ENCODE data around the gene IGF2R.

IGF2R gene

GRCh38 chr6:160028487-160029275, 59.8 kb downstream of the IGF2R start:
- H3K9me3 ChIP-seq (ENCODE audit: control insufficient read depth, low read length): no peaks in the 10 kb centered on the region
- no peaks in the 10 kb centered on the region for H3K27me3 ChIP-seq (ENCODE audit: control insufficient read depth, insufficient read depth, low read length)
- H3K36me3 ChIP-seq (ENCODE audit: control insufficient read depth, insufficient read depth, low read length): peaks cover 15% of the 10 kb centered on the region
- H3K4me3 ChIP-seq (ENCODE audit: low read length): no peak overlapping the region
- no peak overlapping the region for H3K9ac ChIP-seq (ENCODE audit: low read length)
- H3K4me1 ChIP-seq (ENCODE audit: control insufficient read depth, insufficient read depth, low read length): no peaks in the 10 kb centered on the region

GRCh38 chr6:160029525-160029924, 60.6 kb downstream of the IGF2R start:
- Histone ChIP-seq H3K27me3 (ENCODE audit: control insufficient read depth, insufficient read depth, low read length) (no peaks in the 10 kb centered on the region), H3K4me3 (ENCODE audit: low read length) (no peak overlapping the region), H3K36me3 (ENCODE audit: control insufficient read depth, insufficient read depth, low read length) (peaks cover 20% of the 10 kb centered on the region), H3K9me3 (ENCODE audit: control insufficient read depth, low read length) (no peaks in the 10 kb centered on the region), H3K9ac (ENCODE audit: low read length) (no peak overlapping the region), H3K4me1 (ENCODE audit: control insufficient read depth, insufficient read depth, low read length) (no peaks in the 10 kb centered on the region)

GRCh38 chr6:160030103-160030502, 61.2 kb downstream of the IGF2R start:
- H3K9me3 ChIP-seq (ENCODE audit: control insufficient read depth, low read length): no peaks in the 10 kb centered on the region
- H3K27me3 ChIP-seq (ENCODE audit: control insufficient read depth, insufficient read depth, low read length): no peaks in the 10 kb centered on the region
- H3K4me3 ChIP-seq (ENCODE audit: low read length): no peak overlapping the region
- H3K9ac ChIP-seq (ENCODE audit: low read length): no peak overlapping the region
- no peaks in the 10 kb centered on the region for H3K4me1 ChIP-seq (ENCODE audit: control insufficient read depth, insufficient read depth, low read length)
- peaks cover 26% of the 10 kb centered on the region for H3K36me3 ChIP-seq (ENCODE audit: control insufficient read depth, insufficient read depth, low read length)

- H3K4me1 ChIP-seq (ENCODE audit: control insufficient read depth, insufficient read depth, low read length): no peaks in the 10 kb centered on the region
- H3K36me3 ChIP-seq (ENCODE audit: control insufficient read depth, insufficient read depth, low read length): peaks cover 26% of the 10 kb centered on the region
- H3K4me3 ChIP-seq (ENCODE audit: low read length): no peak overlapping the region
- no peaks in the 10 kb centered on the region for H3K27me3 ChIP-seq (ENCODE audit: control insufficient read depth, insufficient read depth, low read length)
- H3K9ac ChIP-seq (ENCODE audit: low read length): no peak overlapping the region
- H3K9me3 ChIP-seq (ENCODE audit: control insufficient read depth, low read length): no peaks in the 10 kb centered on the region
These were observed 62.6 kb downstream of the IGF2R start for GRCh38 chr6:160031442-160031841.

- H3K27me3 ChIP-seq (ENCODE audit: control insufficient read depth, insufficient read depth, low read length): no peaks in the 10 kb centered on the region
- H3K4me1 ChIP-seq (ENCODE audit: control insufficient read depth, insufficient read depth, low read length): no peaks in the 10 kb centered on the region
- H3K36me3 ChIP-seq (ENCODE audit: control insufficient read depth, insufficient read depth, low read length): peaks cover 22% of the 10 kb centered on the region
- no peak overlapping the region for H3K4me3 ChIP-seq (ENCODE audit: low read length)
- no peak overlapping the region for H3K9ac ChIP-seq (ENCODE audit: low read length)
- H3K9me3 ChIP-seq (ENCODE audit: control insufficient read depth, low read length): no peaks in the 10 kb centered on the region
These were observed 63.0 kb downstream of the IGF2R start for GRCh38 chr6:160031871-160032270.

- no peak overlapping the region for H3K9ac ChIP-seq (ENCODE audit: low read length)
These were observed 63.7 kb downstream of the IGF2R start for GRCh38 chr6:160032538-160032937.

GRCh38 chr6:160034036-160034930, 65.4 kb downstream of the IGF2R start:
- peaks cover 21% of the 10 kb centered on the region for H3K36me3 ChIP-seq (ENCODE audit: control insufficient read depth, insufficient read depth, low read length)
- H3K27me3 ChIP-seq (ENCODE audit: control insufficient read depth, insufficient read depth, low read length): no peaks in the 10 kb centered on the region
- no peaks in the 10 kb centered on the region for H3K9me3 ChIP-seq (ENCODE audit: control insufficient read depth, low read length)
- H3K4me1 ChIP-seq (ENCODE audit: control insufficient read depth, insufficient read depth, low read length): no peaks in the 10 kb centered on the region
- no peak overlapping the region for H3K4me3 ChIP-seq (ENCODE audit: low read length)
- H3K9ac ChIP-seq (ENCODE audit: low read length): no peak overlapping the region

More at GRCh38 chr6:160032538-160032937, 63.7 kb downstream of the IGF2R start:
- Histone ChIP-seq H3K4me1 (ENCODE audit: control insufficient read depth, insufficient read depth, low read length) (no peaks in the 10 kb centered on the region), H3K36me3 (ENCODE audit: control insufficient read depth, insufficient read depth, low read length) (peaks cover 21% of the 10 kb centered on the region), H3K27me3 (ENCODE audit: control insufficient read depth, insufficient read depth, low read length) (no peaks in the 10 kb centered on the region), H3K4me3 (ENCODE audit: low read length) (no peak overlapping the region), H3K9me3 (ENCODE audit: control insufficient read depth, low read length) (no peaks in the 10 kb centered on the region)

GRCh38 chr6:160035241-160035640, 66.4 kb downstream of the IGF2R start:
- no peak overlapping the region for H3K4me3 ChIP-seq (ENCODE audit: low read length)
- H3K27me3 ChIP-seq (ENCODE audit: control insufficient read depth, insufficient read depth, low read length): no peaks in the 10 kb centered on the region
- peaks cover 21% of the 10 kb centered on the region for H3K36me3 ChIP-seq (ENCODE audit: control insufficient read depth, insufficient read depth, low read length)
- no peaks in the 10 kb centered on the region for H3K9me3 ChIP-seq (ENCODE audit: control insufficient read depth, low read length)
- H3K9ac ChIP-seq (ENCODE audit: low read length): no peak overlapping the region
- no peaks in the 10 kb centered on the region for H3K4me1 ChIP-seq (ENCODE audit: control insufficient read depth, insufficient read depth, low read length)

GRCh38 chr6:160035693-160036330, 66.9 kb downstream of the IGF2R start:
- H3K4me3 ChIP-seq (ENCODE audit: low read length): no peak overlapping the region
- H3K27me3 ChIP-seq (ENCODE audit: control insufficient read depth, insufficient read depth, low read length): no peaks in the 10 kb centered on the region
- H3K9ac ChIP-seq (ENCODE audit: low read length): no peak overlapping the region
- peaks cover 21% of the 10 kb centered on the region for H3K36me3 ChIP-seq (ENCODE audit: control insufficient read depth, insufficient read depth, low read length)
- no peaks in the 10 kb centered on the region for H3K4me1 ChIP-seq (ENCODE audit: control insufficient read depth, insufficient read depth, low read length)
- no peaks in the 10 kb centered on the region for H3K9me3 ChIP-seq (ENCODE audit: control insufficient read depth, low read length)

- no peaks in the 10 kb centered on the region for H3K9me3 ChIP-seq (ENCODE audit: control insufficient read depth, low read length)
- H3K36me3 ChIP-seq (ENCODE audit: control insufficient read depth, insufficient read depth, low read length): peaks cover 21% of the 10 kb centered on the region
- peaks cover 5% of the 10 kb centered on the region for H3K4me1 ChIP-seq (ENCODE audit: control insufficient read depth, insufficient read depth, low read length)
- no peak overlapping the region for H3K4me3 ChIP-seq (ENCODE audit: low read length)
- H3K27me3 ChIP-seq (ENCODE audit: control insufficient read depth, insufficient read depth, low read length): no peaks in the 10 kb centered on the region
- no peak overlapping the region for H3K9ac ChIP-seq (ENCODE audit: low read length)
These were observed 67.4 kb downstream of the IGF2R start for GRCh38 chr6:160036331-160036695.

- Histone ChIP-seq H3K9ac (ENCODE audit: low read length) (no peak overlapping the region), H3K9me3 (ENCODE audit: control insufficient read depth, low read length) (no peaks in the 10 kb centered on the region), H3K4me3 (ENCODE audit: low read length) (no peak overlapping the region), H3K4me1 (ENCODE audit: control insufficient read depth, insufficient read depth, low read length) (peaks cover 10% of the 10 kb centered on the region), H3K27me3 (ENCODE audit: control insufficient read depth, insufficient read depth, low read length) (no peaks in the 10 kb centered on the region), H3K36me3 (ENCODE audit: control insufficient read depth, insufficient read depth, low read length) (peaks cover 21% of the 10 kb centered on the region)
These were observed 67.9 kb downstream of the IGF2R start for GRCh38 chr6:160036790-160037206.

GRCh38 chr6:160038479-160038878, 69.6 kb downstream of the IGF2R start:
- no peaks in the 10 kb centered on the region for H3K27me3 ChIP-seq (ENCODE audit: control insufficient read depth, insufficient read depth, low read length)
- H3K4me3 ChIP-seq (ENCODE audit: low read length): no peak overlapping the region
- peaks cover 11% of the 10 kb centered on the region for H3K36me3 ChIP-seq (ENCODE audit: control insufficient read depth, insufficient read depth, low read length)
- no peaks in the 10 kb centered on the region for H3K9me3 ChIP-seq (ENCODE audit: control insufficient read depth, low read length)
- H3K4me1 ChIP-seq (ENCODE audit: control insufficient read depth, insufficient read depth, low read length): peaks cover 18% of the 10 kb centered on the region
- no peak overlapping the region for H3K9ac ChIP-seq (ENCODE audit: low read length)

All from mucosa of stomach (tissue), 1 donor.